Measurements from ENCODE around the gene OGFRL1.

OGFRL1 gene

DNA sequence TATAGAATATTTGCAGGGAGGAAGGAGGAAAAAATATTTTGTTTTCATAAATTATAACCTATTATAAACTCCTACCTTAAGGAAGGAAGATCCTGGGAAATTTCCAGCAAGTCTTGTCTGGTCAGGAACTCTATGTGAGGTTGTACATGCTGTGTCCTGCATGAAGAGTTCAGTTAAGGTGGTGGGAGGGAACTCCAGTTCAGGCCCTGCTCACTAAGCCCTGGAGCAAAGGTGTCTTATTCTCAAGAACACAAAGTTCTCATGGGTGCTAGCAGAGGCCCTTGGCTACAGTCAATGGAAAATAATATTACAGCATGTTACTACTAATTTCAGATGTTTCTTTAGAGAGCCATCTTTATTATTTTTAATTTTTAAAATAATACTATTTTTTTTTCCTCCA is 3.8 kb upstream of the OGFRL1 start:
- no peak for FAIRE-seq
- DNase-seq (ENCODE audit: low spot score), result no peak

DNA sequence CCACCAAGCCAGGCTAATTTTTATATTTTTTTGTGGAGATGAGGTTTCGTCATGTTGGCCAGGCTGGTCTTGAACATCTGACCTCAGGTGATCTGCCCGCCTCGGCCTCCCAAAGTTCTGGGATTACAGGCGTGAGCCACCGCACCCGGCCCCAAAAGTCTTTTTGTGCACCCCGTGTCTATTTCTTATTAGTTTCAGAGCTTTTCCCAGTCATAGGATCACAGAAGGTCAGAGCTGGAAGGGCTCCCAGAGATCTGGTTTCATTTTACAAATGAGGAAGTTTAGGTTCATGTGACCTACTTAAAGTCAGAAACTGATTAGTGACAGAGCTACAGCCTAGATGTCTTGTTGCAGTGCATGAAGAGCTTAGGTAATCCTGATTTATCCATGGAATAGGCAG is 1.6 kb upstream of the OGFRL1 start:
- FAIRE-seq (no peak), DNase-seq (ENCODE audit: low spot score) (no peak)

DNA sequence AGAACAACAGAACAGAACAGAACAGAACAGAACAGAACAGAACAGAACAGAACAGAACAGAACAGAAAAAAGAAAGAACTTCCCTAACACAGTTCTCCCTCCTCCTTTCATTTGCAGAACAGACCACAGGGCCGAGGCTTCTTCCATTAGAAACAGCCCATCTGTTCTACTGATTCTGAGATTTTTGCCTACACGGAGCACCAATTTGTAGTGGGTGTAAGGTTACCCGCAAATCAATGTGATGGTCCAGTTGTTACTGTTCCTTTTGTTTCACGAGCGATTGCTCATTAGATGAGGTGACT is 734 bp upstream of the OGFRL1 start:
- FAIRE-seq, result no peak
- DNase-seq (ENCODE audit: low spot score), result no peak

- FAIRE-seq (no peak), DNase-seq (ENCODE audit: low spot score) (no peak)
These were observed 609 bp downstream of the OGFRL1 start for GRCh38 chr6:71289039-71289801.

- FAIRE-seq (no peak), DNase-seq (ENCODE audit: low spot score) (no peak)
These were observed 1.2 kb downstream of the OGFRL1 start for GRCh38 chr6:71289802-71290175.

DNA sequence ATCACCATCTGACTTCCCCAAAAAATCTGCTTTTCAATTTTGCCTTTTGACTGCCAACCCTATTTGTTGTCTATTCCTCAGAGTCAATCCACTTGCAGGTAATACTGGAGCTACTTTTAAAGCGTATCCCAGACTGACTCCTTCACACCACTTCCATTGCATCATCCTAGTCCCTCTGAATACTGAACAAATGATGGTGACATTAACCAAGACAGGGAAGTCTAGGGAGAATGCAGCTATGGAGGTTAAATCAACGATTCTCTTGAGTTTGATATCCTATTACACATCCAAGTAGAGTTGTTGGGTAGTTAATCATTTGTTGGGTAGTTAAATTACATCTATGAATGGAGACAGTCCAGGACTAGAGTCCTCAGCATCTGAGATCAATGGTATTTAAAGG is 2.0 kb downstream of the OGFRL1 start:
- FAIRE-seq, result peak; percentile 87
- DNase-seq (ENCODE audit: low spot score), result peak; percentile 60

GRCh38 chr6:71292001-71292400 is 3.4 kb downstream of the OGFRL1 start:
- no peak for DNase-seq (ENCODE audit: low spot score)
- FAIRE-seq, result no peak

DNA sequence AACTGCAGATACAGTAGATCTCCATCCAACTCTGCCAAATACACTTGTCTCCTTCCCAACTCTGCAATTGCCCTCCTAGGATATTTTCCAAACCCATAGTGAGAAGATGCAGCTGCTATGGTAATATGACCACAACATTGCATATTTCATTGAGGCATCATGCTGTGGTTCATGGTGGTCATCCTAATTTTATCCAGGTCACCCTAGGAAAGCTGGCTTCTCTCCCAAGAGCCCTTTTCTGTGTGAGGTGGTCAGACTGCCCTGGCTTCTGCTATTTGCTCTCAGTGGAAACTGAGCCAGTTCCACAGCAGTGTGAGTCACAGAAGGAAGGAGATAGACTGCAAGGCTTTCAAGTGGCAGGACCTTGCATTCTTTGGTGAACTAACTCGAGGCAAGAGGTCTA is 5.5 kb downstream of the OGFRL1 start:
- peak; percentile 96 for FAIRE-seq

GRCh38 chr6:71298459-71298858 is 9.8 kb downstream of the OGFRL1 start:
- no peak for DNase-seq (ENCODE audit: low spot score)
- no peak for FAIRE-seq

More for the DNA sequence above, 5.5 kb downstream of the OGFRL1 start:
- peak; percentile 94 for DNase-seq (ENCODE audit: low spot score)

DNA sequence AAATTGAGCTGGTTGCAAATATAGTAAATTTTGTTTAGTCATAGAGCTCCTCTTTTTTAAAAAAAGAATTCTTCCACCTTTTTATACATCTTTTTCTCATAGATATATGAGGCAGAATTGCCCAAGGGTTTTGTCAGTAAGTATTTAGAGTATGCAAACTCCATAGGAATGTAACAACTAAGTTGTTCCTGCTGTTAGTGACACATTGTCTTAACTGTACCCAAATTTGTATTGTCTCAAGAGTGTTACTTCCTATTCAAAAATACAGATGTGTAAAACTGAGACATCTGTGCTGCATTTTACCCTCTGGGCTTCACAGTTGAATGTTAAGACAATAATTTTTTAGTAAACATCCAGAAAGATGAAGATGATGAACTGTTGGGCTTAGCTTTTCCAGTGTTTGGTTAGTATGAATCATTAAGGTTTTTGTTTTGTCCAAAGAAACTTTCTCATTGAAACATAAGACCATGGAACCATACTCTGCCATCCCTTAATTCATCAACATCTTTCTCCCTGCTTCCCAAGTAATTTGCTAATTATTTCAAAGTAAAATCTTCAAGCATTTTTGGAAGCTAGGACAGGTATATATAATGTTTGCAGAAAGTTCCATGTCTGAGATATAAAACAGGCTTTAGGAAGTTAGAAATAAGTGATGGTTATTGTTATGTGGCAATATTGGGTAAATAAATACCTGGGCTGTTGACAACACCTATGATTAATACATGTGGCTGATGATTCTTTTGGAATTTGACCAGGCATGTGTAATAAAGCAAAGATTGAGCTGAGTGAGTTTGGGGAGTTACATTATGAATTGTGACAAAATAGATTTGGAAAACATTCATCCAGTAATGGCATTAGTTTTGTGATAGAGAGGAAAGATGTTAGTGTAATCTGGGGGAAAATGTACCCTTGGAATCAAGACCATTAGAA is 11.2 kb downstream of the OGFRL1 start:
- FAIRE-seq, result no peak
- DNase-seq (ENCODE audit: low spot score), result no peak

DNA sequence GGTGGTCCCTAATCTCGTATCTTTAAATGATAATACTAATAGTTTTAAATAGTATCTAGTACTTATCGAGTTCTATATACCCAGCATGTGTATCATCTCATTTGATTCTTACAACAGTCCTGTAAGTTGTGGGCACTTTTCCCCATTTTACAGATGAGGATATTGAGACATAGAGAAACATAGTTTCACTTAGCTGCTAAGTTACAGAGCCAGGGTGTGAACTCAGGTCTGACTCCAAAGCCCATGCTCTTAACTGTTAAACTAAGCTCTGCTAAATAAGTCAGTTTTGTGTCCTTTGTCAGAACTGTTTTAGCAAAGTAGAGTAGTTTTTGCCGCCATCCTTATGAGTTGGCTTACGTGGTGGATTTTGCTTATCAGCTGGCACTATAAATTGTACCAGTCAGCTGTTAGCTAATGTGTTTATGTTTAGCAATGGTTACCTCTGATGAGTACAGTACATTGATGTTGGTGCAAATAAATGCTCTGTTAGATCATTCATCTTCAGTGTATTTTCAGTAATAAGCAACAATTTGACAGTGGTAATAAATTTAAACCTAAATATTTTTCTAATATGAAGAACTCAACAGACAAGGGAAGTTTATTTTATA is 12.1 kb downstream of the OGFRL1 start:
- FAIRE-seq (no peak), DNase-seq (ENCODE audit: low spot score) (no peak)

GRCh38 chr6:71301546-71301945 is 12.9 kb downstream of the OGFRL1 start:
- DNase-seq (ENCODE audit: low spot score), result no peak
- FAIRE-seq, result no peak

DNA sequence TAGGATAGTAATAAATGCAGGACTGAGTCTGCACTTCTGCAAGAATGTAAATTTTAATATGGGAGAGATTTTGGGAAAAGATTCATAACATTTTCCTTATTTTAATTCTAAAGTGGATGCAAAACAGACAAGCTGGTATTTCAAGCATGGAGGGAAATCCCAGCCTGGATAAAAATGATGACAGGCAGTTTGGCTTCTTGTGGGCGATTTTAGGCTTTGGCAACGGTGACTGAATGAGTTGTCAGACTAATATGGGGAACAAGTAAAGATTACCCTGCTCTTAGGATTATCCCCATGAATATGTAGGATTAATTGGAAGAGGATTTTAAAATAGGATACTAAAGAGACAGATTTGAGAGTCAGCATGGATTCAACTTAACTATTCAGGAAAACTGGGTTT is 21.0 kb downstream of the OGFRL1 start:
- no peak for FAIRE-seq

GRCh38 chr6:71310261-71310660 is 21.6 kb downstream of the OGFRL1 start:
- FAIRE-seq, result no peak
- DNase-seq (ENCODE audit: low spot score), result no peak

More for the DNA sequence above, 21.0 kb downstream of the OGFRL1 start:
- DNase-seq (ENCODE audit: low spot score), result no peak

- DNase-seq (ENCODE audit: low spot score), result no peak
- no peak for FAIRE-seq
These were observed 23.5 kb downstream of the OGFRL1 start for GRCh38 chr6:71312089-71312488.

DNA sequence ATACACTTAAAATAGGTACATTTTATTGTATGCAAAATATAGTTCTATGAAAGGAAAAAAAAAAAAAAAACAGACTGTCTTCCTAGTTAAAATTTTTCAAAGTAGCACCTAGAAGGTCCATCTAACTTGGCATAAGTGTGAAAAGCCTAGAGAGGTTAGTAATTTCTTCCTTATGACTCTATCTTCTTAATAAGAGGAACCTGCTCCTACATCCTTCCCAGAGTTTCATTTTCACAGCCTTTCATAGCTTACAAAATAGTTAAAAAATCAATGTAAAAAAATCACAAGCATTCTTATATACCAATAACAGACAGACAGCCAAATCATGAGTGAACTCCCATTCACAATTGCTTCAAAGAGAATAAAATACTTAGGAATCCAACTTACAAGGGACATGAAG is 28.8 kb downstream of the OGFRL1 start:
- DNase-seq (ENCODE audit: low spot score) (no peak), FAIRE-seq (no peak)

GRCh38 chr6:71320041-71320440 is 31.4 kb downstream of the OGFRL1 start:
- DNase-seq (ENCODE audit: low spot score) (no peak), FAIRE-seq (no peak)

GRCh38 chr6:71321314-71321713 is 32.7 kb downstream of the OGFRL1 start:
- DNase-seq (ENCODE audit: low spot score) (no peak), FAIRE-seq (no peak)

DNA sequence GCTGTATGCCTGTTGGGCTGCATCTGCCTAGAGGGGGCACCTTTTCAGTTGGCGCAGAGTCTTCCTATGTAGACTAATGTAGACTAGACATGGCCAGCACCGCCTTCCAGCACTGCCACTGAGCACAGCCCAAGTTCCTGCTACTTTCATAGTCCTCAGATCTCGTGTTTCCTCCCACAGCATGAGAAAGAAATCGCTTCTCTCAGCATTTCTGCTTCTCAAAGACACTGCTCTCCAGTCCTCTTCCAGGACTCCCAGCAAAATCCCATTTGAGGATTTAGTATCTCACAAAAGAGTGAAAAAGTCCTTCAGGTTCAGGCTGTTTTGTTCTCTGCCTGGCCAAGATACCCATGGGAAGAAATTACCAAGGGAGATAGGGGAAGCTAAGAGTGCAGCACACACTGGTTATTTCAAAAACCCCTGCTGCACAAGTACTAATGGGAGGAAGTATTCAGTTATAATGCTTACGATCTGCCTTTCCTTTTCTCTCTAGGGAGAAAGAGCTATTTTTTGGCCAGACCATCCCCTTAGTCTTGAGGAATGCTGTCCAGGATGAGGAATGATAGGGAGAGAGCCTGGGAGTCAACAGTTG is 35.7 kb downstream of the OGFRL1 start:
- no peak for DNase-seq (ENCODE audit: low spot score)
- FAIRE-seq, result no peak

DNA sequence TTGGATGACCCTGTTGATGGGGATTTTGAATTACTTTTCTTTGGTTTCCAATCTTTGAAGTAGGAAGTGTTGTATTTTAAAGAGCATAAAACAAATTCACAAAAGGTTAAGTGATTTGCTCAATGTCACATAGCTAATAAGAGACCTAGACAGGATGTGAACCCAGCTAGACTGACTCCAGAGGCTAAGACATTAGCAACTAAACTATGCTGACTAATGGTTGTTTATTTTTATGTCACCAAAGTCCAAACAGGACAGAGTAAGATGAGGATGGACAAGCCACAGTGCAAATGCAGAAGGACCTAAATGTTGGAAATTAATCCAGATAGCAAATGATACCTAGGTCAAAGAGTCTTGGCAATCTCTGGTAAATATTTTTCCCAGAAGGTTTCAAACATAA is 38.0 kb downstream of the OGFRL1 start:
- no peak for FAIRE-seq
- no peak for DNase-seq (ENCODE audit: low spot score)

DNA sequence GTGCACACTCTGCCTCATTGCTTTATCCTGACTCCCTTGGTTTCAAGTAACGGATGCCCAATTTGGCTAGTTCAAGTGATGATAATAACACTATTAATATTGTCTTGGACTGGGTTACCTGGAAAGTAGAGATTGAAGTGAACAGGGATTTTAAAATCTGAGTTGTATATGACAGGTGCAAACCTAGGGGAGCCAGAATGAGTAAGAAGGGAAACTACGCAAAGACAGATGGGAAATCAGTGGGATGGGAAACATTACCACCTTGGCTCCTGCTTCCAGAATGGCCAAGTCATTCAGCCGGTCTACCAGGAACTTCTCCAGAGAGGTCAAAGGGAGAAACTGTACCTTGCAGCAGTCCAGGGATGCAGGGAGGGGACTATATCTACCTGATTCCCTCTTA is 41.9 kb downstream of the OGFRL1 start:
- DNase-seq (ENCODE audit: low spot score) (no peak), FAIRE-seq (no peak)

DNA sequence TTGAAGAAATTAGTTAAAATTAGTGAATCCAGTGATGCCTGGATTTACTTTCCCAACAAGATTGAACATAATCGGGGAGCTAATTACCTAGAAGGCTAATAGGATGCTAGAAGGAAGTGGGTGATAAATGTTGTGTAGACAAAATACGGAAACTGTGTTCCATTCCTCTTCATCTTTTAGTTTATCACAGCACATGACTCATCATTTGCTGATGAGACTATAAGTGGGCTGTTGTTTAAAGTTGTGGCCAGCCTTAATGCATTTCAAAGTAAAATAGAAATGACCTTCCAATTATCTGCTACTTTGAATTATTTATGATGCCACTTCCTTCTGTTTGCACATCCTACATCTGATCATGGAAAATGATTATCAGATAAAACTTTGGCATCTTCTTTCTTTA is 43.4 kb downstream of the OGFRL1 start:
- DNase-seq (ENCODE audit: low spot score), result no peak
- no peak for FAIRE-seq
